Sigmoid colon (tissue), 4 donors: ENCODE results near the gene CARD11.
A peak's percentile ranks its signal among the peaks of the same experiment; 100 is the strongest.

Source experiments
- CTCF ChIP-seq, 4 experiments: fragments of 450-650 bp in 3 of 4; fragments of 200-600 bp in 1 of 4; IDR thresholded peaks; one replicate each; pipeline ENCODE4 v1.5.1; 2016 to 2019; ENCODE audit warnings: antibody characterized with exemption in 4 of 4, mild to moderate bottlenecking in 3 of 4, moderate library complexity in 2 of 4
- EP300 ChIP-seq, 4 donors: sonication (generic); formaldehyde crosslinking; IDR thresholded peaks; one replicate each; pipeline ENCODE4 v1.6.1; 2017; ENCODE audit warnings: antibody characterized with exemption in 4 of 4
- POLR2A ChIP-seq, 2 donors: fragments of 450-650 bp; IDR thresholded peaks; one replicate each; pipeline ENCODE4 v1.6.1; 2016; ENCODE audit warnings: antibody characterized with exemption in 2 of 2, mild to moderate bottlenecking in 2 of 2, moderate library complexity in 2 of 2
- POLR2AphosphoS5 ChIP-seq, 4 donors: sonication (generic); formaldehyde crosslinking; IDR thresholded peaks; one replicate each; pipeline ENCODE4 v1.6.1; 2017; ENCODE audit warnings: antibody characterized with exemption in 4 of 4

- no peak for TF ChIP-seq CTCF (IDR thresholded peaks at IDR 0.05)
- TF ChIP-seq POLR2A (IDR thresholded peaks at IDR 0.05), result no peak
- no peak for TF ChIP-seq EP300 (IDR thresholded peaks at IDR 0.05)
- TF ChIP-seq POLR2AphosphoS5 (IDR thresholded peaks at IDR 0.05), result peak in 1 of 4 donors; percentile 21
Observed at GRCh38 chr7:3028071-3028757, 15.5 kb downstream of the CARD11 start.
